Stimulated activated CD8-positive, alpha-beta memory T cell treated with anti-CD3 and anti-CD28 coated beads, Interleukin-4, amount 100 ng/mL, for 4 hours (primary cell): ENCODE results near the gene ACAA1.
"Not testable (repeated sequence)": the region's sequence is repeated elsewhere in the genome, so short reads cannot be mapped to it uniquely, and the experiment has no call there.

Experiments used
- DNase-seq, 2 donors: peaks; one replicate each; pipeline ENCODE4 v3.0.0-alpha.2; 2020; ENCODE audit warnings: low read depth in 2 of 2, low spot score in 1 of 2

Gene ACAA1

DNA sequence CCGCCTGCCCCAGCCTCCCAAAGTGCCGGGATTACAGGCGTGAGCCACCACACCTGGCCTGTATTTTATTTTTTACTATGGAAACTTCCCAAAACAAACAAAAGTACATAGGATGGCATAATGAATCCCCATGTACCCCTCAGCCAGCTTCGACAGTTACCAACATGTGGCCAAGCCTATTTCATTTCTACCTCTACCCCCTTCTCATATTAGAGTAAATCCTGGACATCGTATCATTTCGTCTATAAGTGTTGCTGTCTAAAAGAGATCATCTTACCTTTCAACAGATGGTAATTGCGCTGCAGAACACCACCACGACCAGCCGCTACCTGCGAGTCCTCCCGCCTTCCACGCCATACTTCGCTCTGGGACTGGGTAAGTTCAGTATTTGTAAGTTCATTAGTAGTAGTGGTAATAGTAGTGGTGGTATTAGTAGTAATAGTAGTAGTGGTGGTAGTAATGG, 53.0 kb downstream of the ACAA1 start:
- DNase-seq: no peak

GRCh38 chr3:38083254-38083653, 53.7 kb downstream of the ACAA1 start:
- DNase-seq: not testable (repeated sequence)

GRCh38 chr3:38082296-38082695, 54.6 kb downstream of the ACAA1 start:
- not testable (repeated sequence) for DNase-seq

- DNase-seq: not testable (repeated sequence)
These were observed 59.9 kb downstream of the ACAA1 start for GRCh38 chr3:38077073-38077472.
